ENCODE measurements around the gene ZNF407. TPM values are rescaled to one million over a fixed set of nuclear protein-coding genes. Genes with fewer than 3 reads are reported as not detected.
"Not testable (repeated sequence)": the region's sequence is repeated elsewhere in the genome, so short reads cannot be mapped to it uniquely, and the experiment has no call there.

The ZNF407 gene, protein sequence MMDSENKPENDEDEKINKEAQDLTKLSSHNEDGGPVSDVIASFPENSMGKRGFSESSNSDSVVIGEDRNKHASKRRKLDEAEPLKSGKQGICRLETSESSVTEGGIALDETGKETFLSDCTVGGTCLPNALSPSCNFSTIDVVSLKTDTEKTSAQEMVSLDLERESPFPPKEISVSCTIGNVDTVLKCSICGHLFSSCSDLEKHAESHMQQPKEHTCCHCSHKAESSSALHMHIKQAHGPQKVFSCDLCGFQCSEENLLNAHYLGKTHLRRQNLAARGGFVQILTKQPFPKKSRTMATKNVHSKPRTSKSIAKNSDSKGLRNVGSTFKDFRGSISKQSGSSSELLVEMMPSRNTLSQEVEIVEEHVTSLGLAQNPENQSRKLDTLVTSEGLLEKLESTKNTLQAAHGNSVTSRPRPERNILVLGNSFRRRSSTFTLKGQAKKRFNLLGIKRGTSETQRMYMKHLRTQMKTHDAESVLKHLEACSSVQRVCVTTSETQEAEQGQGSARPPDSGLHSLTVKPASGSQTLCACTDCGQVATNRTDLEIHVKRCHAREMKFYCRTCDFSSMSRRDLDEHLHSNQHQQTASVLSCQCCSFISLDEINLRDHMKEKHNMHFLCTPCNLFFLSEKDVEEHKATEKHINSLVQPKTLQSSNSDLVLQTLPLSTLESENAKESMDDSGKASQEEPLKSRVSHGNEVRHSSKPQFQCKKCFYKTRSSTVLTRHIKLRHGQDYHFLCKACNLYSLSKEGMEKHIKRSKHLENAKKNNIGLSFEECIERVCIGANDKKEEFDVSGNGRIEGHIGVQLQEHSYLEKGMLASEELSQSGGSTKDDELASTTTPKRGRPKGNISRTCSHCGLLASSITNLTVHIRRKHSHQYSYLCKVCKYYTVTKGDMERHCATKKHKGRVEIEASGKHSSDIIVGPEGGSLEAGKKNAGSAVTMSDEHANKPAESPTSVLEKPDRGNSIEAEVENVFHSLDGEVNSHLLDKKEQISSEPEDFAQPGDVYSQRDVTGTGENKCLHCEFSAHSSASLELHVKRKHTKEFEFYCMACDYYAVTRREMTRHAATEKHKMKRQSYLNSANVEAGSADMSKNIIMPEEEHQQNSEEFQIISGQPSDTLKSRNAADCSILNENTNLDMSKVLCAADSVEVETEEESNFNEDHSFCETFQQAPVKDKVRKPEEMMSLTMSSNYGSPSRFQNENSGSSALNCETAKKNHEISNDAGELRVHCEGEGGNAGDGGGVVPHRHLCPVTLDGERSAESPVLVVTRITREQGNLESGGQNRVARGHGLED (N-terminal part only)
- 10 to 100 TPM; 12.3 to 12.6 TPM for total RNA-seq

- ChIA-PET CTCF (interaction anchor here (1.7 kb wide), 1 partner anchor 99 kb away, joined by 3 read pairs; no protein-coding TSS in a partner anchor), POLR2A (interaction anchor here (1.5 kb wide), 1 partner anchor 102 kb away, joined by 9 read pairs; the partner anchor contains the start of gene CNDP2)
Observed at GRCh38 chr18:74597662-74598349, at the start of gene ZNF407. ZNF407 (plus strand) TSS chr18:74597870; CDS start chr18:74631020, 33,150 bp downstream.

- CTCF ChIA-PET: no interaction called here
- POLR2A ChIA-PET: no interaction called here
Observed at GRCh38 chr18:74549591-74550104, 48.0 kb upstream of the ZNF407 start.

GRCh38 chr18:74550886-74551285 lies 46.8 kb upstream of the ZNF407 start:
- CTCF ChIA-PET: interaction anchor here (1.2 to 1.8 kb wide), 3 partner anchors 52 to 139 kb away, joined by 3 to 5 read pairs (median 5); partner anchors contain the start of gene CNDP2
- POLR2A ChIA-PET: no interaction called here

- CTCF ChIA-PET: interaction anchor here (0.6 to 1.8 kb wide), 16 partner anchors 9 to 358 kb away, joined by 3 to 11 read pairs (median 3); partner anchors contain the start of gene CNDP2
- POLR2A ChIA-PET: no interaction called here
Observed at GRCh38 chr18:74551452-74551851, 46.2 kb upstream of the ZNF407 start.

DNA sequence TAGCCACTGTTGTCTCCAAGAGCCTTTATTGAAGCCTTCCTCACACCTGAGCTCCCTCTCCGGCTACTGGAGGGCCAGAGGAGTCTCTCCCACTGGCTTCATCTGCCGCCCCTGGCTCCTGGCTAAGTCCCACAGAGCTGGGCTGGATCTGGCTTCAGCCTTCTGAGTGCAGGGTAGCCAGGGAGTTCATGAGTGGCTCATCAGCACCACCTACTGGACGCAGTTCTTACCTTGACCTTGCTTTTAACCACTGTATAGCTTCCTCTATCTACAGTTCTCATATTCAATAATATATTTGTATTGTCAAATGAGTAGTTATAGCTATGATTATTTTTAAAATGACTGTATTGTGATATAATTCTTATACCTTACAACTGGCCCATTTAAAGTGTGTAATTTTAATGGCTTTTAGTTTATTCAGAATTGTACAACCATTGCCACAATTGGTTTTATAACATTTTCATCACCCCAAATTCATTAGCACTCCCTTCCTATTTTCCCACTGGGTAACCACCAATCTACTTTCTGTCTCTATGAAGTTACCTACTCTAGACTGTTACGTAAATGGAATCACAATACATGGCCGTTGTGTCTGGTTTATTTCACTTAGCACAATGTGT lies 45.6 kb upstream of the ZNF407 start:
- ChIA-PET POLR2A (interaction anchor here (0.6 kb wide), 2 partner anchors 33 to 357 kb away, joined by 3 read pairs; no protein-coding TSS in a partner anchor), CTCF (interaction anchor here (0.6 to 1.8 kb wide), 16 partner anchors 8 to 359 kb away, joined by 3 to 11 read pairs (median 3); partner anchors contain the start of gene CNDP2)

GRCh38 chr18:74556126-74556525 lies 41.5 kb upstream of the ZNF407 start:
- POLR2A ChIA-PET: no interaction called here
- CTCF ChIA-PET: no interaction called here

- ChIA-PET POLR2A (no interaction called here), CTCF (no interaction called here)
Observed at GRCh38 chr18:74558096-74558495, 39.6 kb upstream of the ZNF407 start.

DNA sequence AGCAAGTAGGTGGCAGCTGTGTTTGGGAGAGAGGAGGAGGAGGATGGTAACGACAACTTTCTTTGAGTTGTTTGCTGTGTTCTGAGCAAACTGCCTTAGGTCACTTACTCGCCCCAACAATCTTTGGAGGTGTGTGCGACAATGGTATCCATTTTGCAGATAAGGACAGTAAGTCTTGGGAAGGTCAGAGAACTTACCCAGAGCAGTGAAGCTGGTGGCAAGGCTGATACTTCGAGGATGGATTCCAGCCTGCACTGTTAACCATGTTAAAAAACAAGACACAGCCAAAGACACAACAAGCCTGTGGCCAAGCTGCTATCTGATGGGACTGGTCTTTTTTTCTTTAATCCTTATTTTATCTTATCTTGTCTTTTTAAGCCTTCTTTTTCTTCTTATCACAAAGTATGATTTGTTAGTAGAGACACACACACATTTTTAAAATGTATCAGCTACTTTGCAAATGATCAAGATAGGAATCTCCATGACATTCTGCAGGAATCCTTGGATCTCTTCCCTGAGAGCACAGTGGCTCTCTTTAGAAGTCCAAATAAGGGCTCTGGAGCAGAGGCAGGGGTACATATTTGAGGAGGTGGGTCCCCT lies 35.4 kb upstream of the ZNF407 start:
- ChIA-PET CTCF (interaction anchor here (0.9 kb wide), 1 partner anchor 10 kb away, joined by 3 read pairs; no protein-coding TSS in a partner anchor), POLR2A (no interaction called here)

DNA sequence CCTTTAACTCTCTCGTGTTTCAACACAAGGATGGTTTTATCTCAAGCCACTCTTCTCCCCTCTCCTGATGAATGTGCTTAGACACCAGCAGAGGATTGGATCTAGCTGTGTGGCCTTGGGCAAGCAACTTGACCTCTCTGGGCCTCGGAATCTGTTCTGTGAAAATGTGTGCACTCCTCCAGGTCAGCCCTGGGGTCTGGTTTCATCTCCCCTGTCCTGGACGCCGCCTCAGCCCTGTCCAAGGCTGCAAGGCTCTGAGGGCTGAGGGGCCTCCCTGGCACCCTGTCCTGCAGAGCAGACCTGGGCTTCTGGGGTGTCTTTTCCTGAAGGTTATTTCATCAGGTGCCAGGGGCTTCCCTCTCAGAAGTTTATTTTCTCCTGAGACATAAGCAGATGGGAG lies 34.9 kb upstream of the ZNF407 start:
- CTCF ChIA-PET: no interaction called here
- POLR2A ChIA-PET: no interaction called here

DNA sequence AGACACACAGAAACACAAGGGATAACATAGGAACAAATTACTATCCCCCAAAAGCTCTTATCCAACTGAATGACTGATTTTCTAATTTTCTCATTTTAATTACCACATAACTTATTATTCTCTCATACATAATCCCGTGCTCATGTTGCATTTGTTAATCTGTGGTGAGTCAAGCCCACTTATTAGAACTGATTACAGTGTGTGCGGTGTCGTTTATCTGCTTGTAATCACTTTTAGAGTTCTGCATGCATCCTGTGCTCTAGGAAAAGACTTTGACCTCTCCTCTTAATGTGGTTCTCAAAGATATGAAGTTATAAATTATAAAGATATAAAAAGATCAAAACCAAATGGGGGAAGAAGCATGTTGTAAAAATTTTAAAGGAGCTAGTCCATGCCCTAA lies 33.7 kb upstream of the ZNF407 start:
- POLR2A ChIA-PET: no interaction called here
- CTCF ChIA-PET: no interaction called here

- CTCF ChIA-PET: interaction anchor here (0.6 kb wide), 1 partner anchor 100 kb away, joined by 3 read pairs; no protein-coding TSS in a partner anchor
- POLR2A ChIA-PET: not testable (repeated sequence)
Observed at GRCh38 chr18:74565164-74565563, 32.5 kb upstream of the ZNF407 start.

DNA sequence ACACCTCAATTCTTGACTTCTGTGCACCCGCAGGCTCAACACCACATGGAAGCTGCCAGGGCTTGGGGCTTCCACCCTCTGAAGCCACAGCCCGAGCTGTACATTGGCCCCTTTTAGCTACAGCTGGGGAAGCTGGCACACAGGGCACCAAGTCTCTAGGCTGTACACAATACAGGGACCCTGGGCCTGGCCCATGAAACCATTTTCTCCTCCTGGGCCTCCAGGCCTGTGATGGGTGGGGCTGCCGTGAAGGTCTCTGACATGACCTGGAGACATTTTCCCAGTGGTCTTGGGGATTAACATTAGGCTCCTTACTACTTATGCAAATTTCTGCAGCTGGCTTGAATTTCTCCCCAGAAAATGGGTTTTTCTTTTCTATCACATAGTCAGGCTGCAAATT lies 31.7 kb upstream of the ZNF407 start:
- CTCF ChIA-PET, POLR2A ChIA-PET: not testable (repeated sequence)

GRCh38 chr18:74567822-74568221 lies 29.8 kb upstream of the ZNF407 start:
- POLR2A ChIA-PET: no interaction called here
- CTCF ChIA-PET: interaction anchor here (1.2 kb wide), 1 partner anchor 16 kb away, joined by 4 read pairs; no protein-coding TSS in a partner anchor

DNA sequence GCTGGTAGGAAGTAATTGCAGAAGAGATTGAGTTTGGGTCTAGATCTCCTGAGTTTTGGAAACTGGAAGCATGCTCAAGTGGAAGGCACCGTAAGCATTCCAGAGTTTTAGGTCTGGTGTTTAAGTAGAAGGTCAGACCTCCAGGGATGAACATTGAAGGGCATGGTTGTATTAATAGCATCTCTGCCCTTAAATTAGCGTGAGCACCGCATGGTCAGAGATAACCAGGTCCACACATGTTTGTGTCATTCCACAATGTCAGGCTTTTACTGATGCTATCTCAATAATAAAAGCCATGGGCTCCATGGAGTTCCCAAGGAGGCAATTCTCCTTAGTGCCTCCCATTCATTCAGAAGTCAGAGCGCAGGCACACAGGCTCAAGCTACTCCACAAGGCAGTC lies 28.3 kb upstream of the ZNF407 start:
- ChIA-PET POLR2A (no interaction called here), CTCF (no interaction called here)

DNA sequence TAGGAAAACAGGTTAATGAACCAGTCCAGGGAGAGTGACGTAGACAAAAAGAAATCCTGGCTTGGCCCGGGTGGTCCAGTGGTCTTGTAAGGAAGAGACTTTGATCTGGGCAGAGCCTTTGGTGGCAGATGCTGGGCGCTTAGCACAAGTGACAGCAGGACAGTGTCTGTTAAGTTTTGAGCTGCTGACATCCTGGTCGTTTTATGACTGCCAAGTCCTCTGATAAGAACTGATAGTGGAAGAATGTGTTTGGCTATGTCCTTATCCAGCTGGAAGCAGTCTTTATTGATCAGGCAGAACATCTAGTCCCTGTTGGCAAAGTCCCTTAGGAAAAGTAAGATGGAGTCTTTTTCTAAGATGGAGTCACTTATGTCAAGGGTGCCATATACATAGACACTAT lies 27.4 kb upstream of the ZNF407 start:
- ChIA-PET POLR2A (no interaction called here), CTCF (no interaction called here)

GRCh38 chr18:74571895-74572680 lies 25.6 kb upstream of the ZNF407 start:
- ChIA-PET POLR2A (no interaction called here), CTCF (no interaction called here)

DNA sequence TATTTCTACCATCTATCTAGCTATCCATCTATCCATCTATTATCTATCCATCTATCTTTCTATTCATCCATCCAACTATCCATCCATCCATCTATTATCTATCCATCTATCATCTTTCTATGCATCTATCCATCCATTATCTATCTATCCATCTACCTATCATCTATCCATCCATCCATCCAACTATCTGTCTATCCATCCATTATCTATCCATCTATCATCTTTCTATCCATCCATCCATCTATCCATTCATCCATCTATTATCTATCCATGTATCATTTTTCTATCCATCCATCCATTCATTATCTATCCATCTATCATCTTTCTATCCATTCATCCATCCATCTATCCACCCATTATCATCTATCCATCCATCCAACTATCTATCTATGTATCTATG lies 24.6 kb upstream of the ZNF407 start:
- ChIA-PET POLR2A (no interaction called here), CTCF (interaction anchor here (0.8 kb wide), 1 partner anchor 47 kb away, joined by 3 read pairs; no protein-coding TSS in a partner anchor)

All from activated CD8-positive, alpha-beta memory T cell treated with anti-CD3 and anti-CD28 coated beads for 36 hours (primary cell).